Gastrocnemius medialis (tissue), 4 donors: ENCODE measurements around the gene PRMT1. TPM values are rescaled to one million over a fixed set of nuclear protein-coding genes. Genes with fewer than 3 reads are reported as not detected.

Source experiments
- ATAC-seq, 2 donors: fragments of 150-250 bp; one replicate each; pipeline ENCODE4 v1.9.1; 2016
- DNase-seq, 2 donors: peaks; one replicate each; pipeline ENCODE4 v3.0.0-alpha.2; 2019
- H3K27ac ChIP-seq, 4 donors: fragments of 200-600 bp; sonication (generic); 1 replicate in 1 of 4; 2 replicates in 3 of 4; pipeline ENCODE4 v1.5.1; 2016 to 2018; ENCODE audit warnings: mild to moderate bottlenecking in 2 of 4, moderate library complexity in 1 of 4
- H3K27me3 ChIP-seq, 3 donors: fragments of 200-600 bp; sonication (generic) in 2 of 3; 1 replicate in 1 of 3; 2 replicates in 2 of 3; pipeline versions ENCODE4 v1.5.1 to v1.6.0; 2016 to 2019; ENCODE audit warnings: mild to moderate bottlenecking in 1 of 3, moderate library complexity in 1 of 3
- H3K36me3 ChIP-seq, 2 donors: fragments of 200-600 bp; sonication (generic) in 1 of 2; one replicate each; pipeline ENCODE4 v1.5.1; 2017 to 2018
- H3K4me1 ChIP-seq, 2 donors: fragments of 200-600 bp; sonication (generic) in 1 of 2; one replicate each; pipeline ENCODE4 v1.5.1; 2016 to 2017; ENCODE audit warnings: mild to moderate bottlenecking in 2 of 2
- H3K4me3 ChIP-seq, 4 donors: fragments of 200-600 bp; sonication (generic) in 3 of 4; 1 replicate in 1 of 4; 2 replicates in 3 of 4; pipeline ENCODE4 v1.5.1; 2016 to 2019; ENCODE audit warnings: mild to moderate bottlenecking in 2 of 4
- H3K9me3 ChIP-seq, 3 donors: fragments of 200-600 bp; sonication (generic) in 2 of 3; 1 replicate in 1 of 3; 2 replicates in 2 of 3; pipeline ENCODE4 v1.5.1; 2016 to 2019
- CTCF ChIP-seq, 5 experiments: fragments of 450-650 bp in 3 of 5; fragments of 200-600 bp in 2 of 5; sonication (generic) in 2 of 5; IDR thresholded peaks in 4 of 5; conservative IDR thresholded peaks in 1 of 5; 1 replicate in 4 of 5; 2 replicates in 1 of 5; pipeline ENCODE4 v1.5.1; 2016 to 2019; ENCODE audit warnings: antibody characterized with exemption in 5 of 5, mild to moderate bottlenecking in 3 of 5, moderate library complexity in 3 of 5
- POLR2A ChIP-seq, 2 donors: fragments of 450-650 bp; IDR thresholded peaks; one replicate each; pipeline ENCODE4 v1.6.1; 2017; ENCODE audit warnings: antibody characterized with exemption in 2 of 2, mild to moderate bottlenecking in 2 of 2, moderate library complexity in 2 of 2
- in situ Hi-C, 4 donors: fragments of 200-750 bp; cut with MboI; loops; one replicate each; pipeline versions ENCODE4 v1.15.0 to v1.8.0; 2017; ENCODE audit warnings: low sequenced_read_pairs in 4 of 4
- intact Hi-C: fragments of 100-400 bp; cut with DNase I; formaldehyde crosslinking; loops from one replicate; pipeline ENCODE4 v1.15.1; 2023; ENCODE audit warnings: low total_unique reads
- total RNA-seq, 4 donors: library from RNA; depleted of rRNA; stranded (reverse); fragments of >200 nt; gene quantifications; one replicate each; pipeline versions ENCODE4 v1.1.0 to v1.2.3, GENCODE V29; 2016

The PRMT1 gene
- total RNA-seq, 4 donors from 2014 or later, result 190 to 242 (median 229) TPM

- peaks cover 8 to 17% of the 10 kb centered on the region in 2 donors for H3K4me1 ChIP-seq
- H3K4me3 ChIP-seq, result no peak overlapping the region
- ATAC-seq (no peak), DNase-seq (no peak)
- no peaks in the 10 kb centered on the region for H3K27me3 ChIP-seq
- peaks cover 0 to 69% of the 10 kb centered on the region in 2 donors for H3K36me3 ChIP-seq
- in situ Hi-C loops (loop anchor here in 1 of 4 donors (10.0 kb wide), 1 partner anchor 86 kb away; no protein-coding TSS in a partner anchor), intact Hi-C loops (no loop called here)
- H3K27ac ChIP-seq, result no peak overlapping the region
- no peak for TF ChIP-seq POLR2A (IDR thresholded peaks at IDR 0.05)
- H3K9me3 ChIP-seq, result no peaks in the 10 kb centered on the region
Observed at GRCh38 chr19:49660338-49660961, 16.6 kb upstream of the PRMT1 start.

GRCh38 chr19:49662011-49662410, 15.1 kb upstream of the PRMT1 start:
- Histone ChIP-seq H3K4me3 (no peak overlapping the region), H3K27me3 (no peaks in the 10 kb centered on the region)
- intact Hi-C loops, result no loop called here

GRCh38 chr19:49663224-49663623, 13.8 kb upstream of the PRMT1 start:
- no peaks in the 10 kb centered on the region for H3K27me3 ChIP-seq
- TF ChIP-seq CTCF (IDR thresholded peaks at IDR 0.05 in 4 of 5, conservative IDR thresholded peaks at IDR 0.05 in 1 of 5) (no peak), POLR2A (IDR thresholded peaks at IDR 0.05) (no peak)
- H3K4me3 ChIP-seq, result no peak overlapping the region
- no peak for DNase-seq
- no peak for ATAC-seq
- H3K36me3 ChIP-seq, result peaks cover 0 to 41% of the 10 kb centered on the region in 2 donors
- in situ Hi-C loops, result loop anchor here in 1 of 4 donors (10.0 kb wide), 1 partner anchor 88 kb away; no protein-coding TSS in a partner anchor
- intact Hi-C loops, result no loop called here
- H3K4me1 ChIP-seq, result peaks cover 16 to 23% of the 10 kb centered on the region in 2 donors
- no peaks in the 10 kb centered on the region for H3K9me3 ChIP-seq
- no peak overlapping the region for H3K27ac ChIP-seq

More at GRCh38 chr19:49662011-49662410, 15.1 kb upstream of the PRMT1 start:
- no peak for ATAC-seq
- no peak for TF ChIP-seq POLR2A (IDR thresholded peaks at IDR 0.05)
- no peak for TF ChIP-seq CTCF (IDR thresholded peaks at IDR 0.05 in 4 of 5, conservative IDR thresholded peaks at IDR 0.05 in 1 of 5)
- peaks cover 16 to 23% of the 10 kb centered on the region in 2 donors for H3K4me1 ChIP-seq
- H3K9me3 ChIP-seq, result no peaks in the 10 kb centered on the region
- in situ Hi-C loops, result loop anchor here in 1 of 4 donors (10.0 kb wide), 1 partner anchor 87 kb away; no protein-coding TSS in a partner anchor
- no peak for DNase-seq
- peaks cover 0 to 53% of the 10 kb centered on the region in 2 donors for H3K36me3 ChIP-seq
- no peak overlapping the region for H3K27ac ChIP-seq

- peaks cover 0 to 29% of the 10 kb centered on the region in 2 donors for H3K36me3 ChIP-seq
- DNase-seq (peak; percentile 75 to 83), ATAC-seq (peak; percentile 61 to 66)
- H3K4me1 ChIP-seq, result peaks cover 16 to 23% of the 10 kb centered on the region in 2 donors
- TF ChIP-seq POLR2A (IDR thresholded peaks at IDR 0.05) (peak; percentile 44 to 52), CTCF (IDR thresholded peaks at IDR 0.05 in 4 of 5, conservative IDR thresholded peaks at IDR 0.05 in 1 of 5) (peak in 4 of 5 experiments; percentile 15 to 58 (median 36))
- intact Hi-C loops (loop anchor here (1.0 kb wide), 1 partner anchor 22 kb away; the partner anchor contains the start of gene SCAF1), in situ Hi-C loops (loop anchor here in 1 of 4 donors (10.0 kb wide), 1 partner anchor 90 kb away; no protein-coding TSS in a partner anchor)
- no peaks in the 10 kb centered on the region for H3K27me3 ChIP-seq
- H3K27ac ChIP-seq, result peak overlapping the region; percentile 81 to 88 (median 87)
- no peaks in the 10 kb centered on the region for H3K9me3 ChIP-seq
- H3K4me3 ChIP-seq, result peak overlapping the region; percentile 70 to 81 (median 72)
Observed at GRCh38 chr19:49664171-49665035, 12.7 kb upstream of the PRMT1 start.

- peaks cover 0 to 24% of the 10 kb centered on the region in 2 donors for H3K36me3 ChIP-seq
- intact Hi-C loops (no loop called here), in situ Hi-C loops (loop anchor here in 1 of 4 donors (10.0 kb wide), 1 partner anchor 90 kb away; no protein-coding TSS in a partner anchor)
- peak overlapping the region; percentile 81 to 88 (median 87) for H3K27ac ChIP-seq
- no peak for TF ChIP-seq CTCF (IDR thresholded peaks at IDR 0.05 in 4 of 5, conservative IDR thresholded peaks at IDR 0.05 in 1 of 5)
- peaks cover 16 to 23% of the 10 kb centered on the region in 2 donors for H3K4me1 ChIP-seq
- ATAC-seq (no peak), DNase-seq (no peak)
- peak overlapping the region; percentile 70 to 81 (median 72) for H3K4me3 ChIP-seq
- no peaks in the 10 kb centered on the region for H3K27me3 ChIP-seq
- no peaks in the 10 kb centered on the region for H3K9me3 ChIP-seq
Observed at GRCh38 chr19:49665036-49665350, 12.1 kb upstream of the PRMT1 start.
